ENCODE measurements around the gene ARHGEF28.

ARHGEF28 gene

DNA sequence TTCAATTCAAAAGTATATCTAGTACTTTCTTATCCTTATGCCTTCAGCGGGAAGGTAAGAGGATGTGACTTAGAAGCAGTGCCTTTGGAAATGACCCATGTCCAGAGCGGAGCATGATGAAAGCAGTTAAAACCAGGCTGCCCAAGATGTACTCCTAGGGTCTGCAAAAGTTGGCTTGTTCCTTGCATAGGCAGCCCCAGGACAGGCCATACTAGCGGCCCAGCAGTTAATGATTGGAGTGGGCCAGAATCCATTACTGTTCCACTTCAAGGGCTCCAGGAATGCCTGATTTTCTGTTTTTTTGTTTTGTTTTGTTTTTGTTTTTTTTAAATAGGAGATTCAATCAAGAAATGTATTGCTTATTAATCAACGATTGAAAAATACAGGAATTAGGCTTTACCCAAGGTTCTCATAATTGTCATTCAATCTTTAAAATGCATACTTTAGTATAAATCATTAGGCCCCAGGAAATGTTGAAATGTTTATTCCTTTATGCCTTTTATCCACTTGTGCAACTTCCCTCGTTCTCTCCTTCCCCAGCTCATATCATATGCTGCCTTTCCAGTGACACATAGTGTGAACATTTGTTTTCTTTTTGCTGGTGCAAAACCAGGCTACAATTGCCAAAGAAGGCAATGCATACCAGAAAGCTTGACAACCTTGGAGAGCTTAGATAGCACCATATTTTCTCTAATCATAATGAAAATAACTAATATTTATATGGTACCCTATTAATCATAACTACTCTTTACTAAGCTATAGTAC lies 190.8 kb downstream of the ARHGEF28 start:
- Histone ChIP-seq H3K27me3 (ENCODE audit: control insufficient read depth, insufficient read depth, low read length) (no peaks in the 10 kb centered on the region), H3K4me1 (ENCODE audit: control insufficient read depth, low read depth, low read length) (no peaks in the 10 kb centered on the region), H3K27ac (ENCODE audit: low read length) (no peak overlapping the region), H3K9me3 (ENCODE audit: control insufficient read depth, low read depth, low read length) (no peaks in the 10 kb centered on the region), H3K4me3 (ENCODE audit: low read length) (no peak overlapping the region), H3K36me3 (ENCODE audit: control insufficient read depth, low read depth, low read length) (no peaks in the 10 kb centered on the region), H3K9ac (ENCODE audit: low read length) (no peak overlapping the region)

DNA sequence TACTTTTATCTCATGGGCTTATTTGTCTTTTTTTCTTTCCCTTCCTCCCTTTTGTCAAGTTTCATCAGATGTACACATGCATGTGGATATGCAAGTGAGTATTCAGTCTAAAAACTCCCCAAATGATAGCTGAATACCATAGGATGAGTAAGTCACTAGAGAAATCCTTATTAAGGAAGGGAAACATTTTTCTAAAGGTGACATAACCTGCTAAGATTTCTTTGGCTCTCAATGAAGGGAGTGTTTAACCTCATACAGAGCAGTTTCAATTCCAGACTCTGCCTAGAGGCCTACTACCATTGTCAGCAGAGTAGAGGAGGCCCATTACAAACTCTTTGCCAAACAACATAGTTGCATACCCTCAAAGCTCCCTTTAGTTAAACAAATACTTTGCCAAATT lies 192.4 kb downstream of the ARHGEF28 start:
- H3K36me3 ChIP-seq (ENCODE audit: control insufficient read depth, low read depth, low read length): no peaks in the 10 kb centered on the region
- H3K9me3 ChIP-seq (ENCODE audit: control insufficient read depth, low read depth, low read length): no peaks in the 10 kb centered on the region
- H3K4me3 ChIP-seq (ENCODE audit: low read length): no peak overlapping the region
- H3K27me3 ChIP-seq (ENCODE audit: control insufficient read depth, insufficient read depth, low read length): no peaks in the 10 kb centered on the region
- H3K4me1 ChIP-seq (ENCODE audit: control insufficient read depth, low read depth, low read length): no peaks in the 10 kb centered on the region
- no peak overlapping the region for H3K9ac ChIP-seq (ENCODE audit: low read length)
- H3K27ac ChIP-seq (ENCODE audit: low read length): no peak overlapping the region

DNA sequence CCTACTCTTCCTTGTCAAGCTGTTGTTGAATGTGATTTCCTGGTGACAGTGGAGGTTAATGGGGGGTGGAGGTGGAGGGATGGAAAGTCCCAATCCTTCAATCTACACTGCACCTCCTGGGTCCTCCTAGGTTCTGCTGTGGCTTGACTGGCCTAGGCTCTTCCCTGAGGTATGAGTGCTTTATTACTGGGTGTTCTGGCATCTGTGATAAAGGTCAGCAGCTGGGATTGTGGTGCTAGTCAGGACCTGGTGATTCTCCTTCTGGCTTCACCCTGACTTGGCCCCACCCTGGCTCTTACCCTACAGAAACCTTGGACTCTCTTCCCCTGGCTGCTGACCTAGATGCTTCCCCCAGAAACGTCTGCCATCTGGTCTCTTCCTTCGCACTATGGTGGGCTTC lies 194.3 kb downstream of the ARHGEF28 start:
- no peaks in the 10 kb centered on the region for H3K4me1 ChIP-seq (ENCODE audit: control insufficient read depth, low read depth, low read length)
- H3K36me3 ChIP-seq (ENCODE audit: control insufficient read depth, low read depth, low read length): no peaks in the 10 kb centered on the region

DNA sequence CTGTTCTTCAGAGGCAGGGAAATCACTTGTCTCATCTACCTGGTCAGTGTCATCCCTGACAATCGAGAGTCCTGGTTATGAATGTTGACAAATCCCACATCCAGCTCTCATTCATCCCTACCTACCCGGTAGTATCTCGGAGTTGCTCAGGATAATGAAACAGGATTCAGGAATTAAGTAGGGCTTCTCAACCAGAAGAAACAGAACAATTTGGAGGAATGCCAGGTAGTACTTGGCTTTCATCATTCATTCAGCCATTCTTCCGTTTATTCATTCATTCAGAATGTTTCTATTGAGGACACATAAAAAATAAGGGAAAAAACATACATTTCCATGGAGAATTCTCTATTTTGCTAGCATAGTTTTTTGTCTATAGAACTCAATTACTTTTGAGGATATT lies 195.0 kb downstream of the ARHGEF28 start:
- no peaks in the 10 kb centered on the region for H3K27me3 ChIP-seq (ENCODE audit: control insufficient read depth, insufficient read depth, low read length)
- H3K27ac ChIP-seq (ENCODE audit: low read length): no peak overlapping the region
- no peak overlapping the region for H3K4me3 ChIP-seq (ENCODE audit: low read length)
- H3K9ac ChIP-seq (ENCODE audit: low read length): no peak overlapping the region
- H3K4me1 ChIP-seq (ENCODE audit: control insufficient read depth, low read depth, low read length): no peaks in the 10 kb centered on the region
- no peaks in the 10 kb centered on the region for H3K9me3 ChIP-seq (ENCODE audit: control insufficient read depth, low read depth, low read length)
- H3K36me3 ChIP-seq (ENCODE audit: control insufficient read depth, low read depth, low read length): no peaks in the 10 kb centered on the region

More for the DNA sequence above, 194.3 kb downstream of the ARHGEF28 start:
- Histone ChIP-seq H3K4me3 (ENCODE audit: low read length) (no peak overlapping the region), H3K9me3 (ENCODE audit: control insufficient read depth, low read depth, low read length) (no peaks in the 10 kb centered on the region), H3K9ac (ENCODE audit: low read length) (no peak overlapping the region), H3K27me3 (ENCODE audit: control insufficient read depth, insufficient read depth, low read length) (no peaks in the 10 kb centered on the region), H3K27ac (ENCODE audit: low read length) (no peak overlapping the region)

GRCh38 chr5:73822278-73822988 lies 196.4 kb downstream of the ARHGEF28 start:
- Histone ChIP-seq H3K4me1 (ENCODE audit: control insufficient read depth, low read depth, low read length) (peaks cover 6% of the 10 kb centered on the region), H3K27me3 (ENCODE audit: control insufficient read depth, insufficient read depth, low read length) (no peaks in the 10 kb centered on the region), H3K9me3 (ENCODE audit: control insufficient read depth, low read depth, low read length) (no peaks in the 10 kb centered on the region), H3K4me3 (ENCODE audit: low read length) (no peak overlapping the region), H3K36me3 (ENCODE audit: control insufficient read depth, low read depth, low read length) (no peaks in the 10 kb centered on the region), H3K27ac (ENCODE audit: low read length) (no peak overlapping the region), H3K9ac (ENCODE audit: low read length) (no peak overlapping the region)

GRCh38 chr5:73822989-73823339 lies 197.0 kb downstream of the ARHGEF28 start:
- Histone ChIP-seq H3K9me3 (ENCODE audit: control insufficient read depth, low read depth, low read length) (no peaks in the 10 kb centered on the region), H3K4me3 (ENCODE audit: low read length) (no peak overlapping the region), H3K27ac (ENCODE audit: low read length) (no peak overlapping the region), H3K27me3 (ENCODE audit: control insufficient read depth, insufficient read depth, low read length) (no peaks in the 10 kb centered on the region), H3K36me3 (ENCODE audit: control insufficient read depth, low read depth, low read length) (no peaks in the 10 kb centered on the region), H3K9ac (ENCODE audit: low read length) (no peak overlapping the region), H3K4me1 (ENCODE audit: control insufficient read depth, low read depth, low read length) (peaks cover 6% of the 10 kb centered on the region)

- no peaks in the 10 kb centered on the region for H3K27me3 ChIP-seq (ENCODE audit: control insufficient read depth, insufficient read depth, low read length)
- H3K36me3 ChIP-seq (ENCODE audit: control insufficient read depth, low read depth, low read length): no peaks in the 10 kb centered on the region
- no peak overlapping the region for H3K9ac ChIP-seq (ENCODE audit: low read length)
- peaks cover 6% of the 10 kb centered on the region for H3K4me1 ChIP-seq (ENCODE audit: control insufficient read depth, low read depth, low read length)
- H3K27ac ChIP-seq (ENCODE audit: low read length): no peak overlapping the region
- no peak overlapping the region for H3K4me3 ChIP-seq (ENCODE audit: low read length)
- no peaks in the 10 kb centered on the region for H3K9me3 ChIP-seq (ENCODE audit: control insufficient read depth, low read depth, low read length)
Measured at GRCh38 chr5:73823508-73823925, 197.5 kb downstream of the ARHGEF28 start.

DNA sequence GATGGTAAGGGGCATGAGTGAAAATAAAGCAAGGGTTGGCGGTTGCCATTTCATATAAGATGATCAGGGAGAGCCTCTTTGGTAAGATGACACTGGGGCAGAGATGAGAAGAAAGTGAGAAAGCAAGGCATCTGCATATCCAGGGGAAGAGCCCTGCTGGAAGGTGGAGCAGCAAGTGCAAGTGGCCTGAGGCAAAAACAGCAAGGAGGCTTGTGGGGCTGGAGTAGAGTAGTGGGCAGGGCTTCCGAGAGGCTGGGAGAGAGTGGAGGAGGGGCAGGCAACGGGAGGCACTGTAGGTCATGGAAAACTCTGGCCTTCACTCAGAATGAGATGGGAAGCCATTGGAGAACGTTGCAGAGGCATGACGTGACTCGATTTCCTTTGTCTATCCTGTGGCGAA lies 199.2 kb downstream of the ARHGEF28 start:
- Histone ChIP-seq H3K4me3 (ENCODE audit: low read length) (no peak overlapping the region), H3K9me3 (ENCODE audit: control insufficient read depth, low read depth, low read length) (no peaks in the 10 kb centered on the region), H3K27me3 (ENCODE audit: control insufficient read depth, insufficient read depth, low read length) (no peaks in the 10 kb centered on the region), H3K9ac (ENCODE audit: low read length) (no peak overlapping the region), H3K4me1 (ENCODE audit: control insufficient read depth, low read depth, low read length) (peaks cover 6% of the 10 kb centered on the region), H3K36me3 (ENCODE audit: control insufficient read depth, low read depth, low read length) (no peaks in the 10 kb centered on the region), H3K27ac (ENCODE audit: low read length) (no peak overlapping the region)

- Histone ChIP-seq H3K9me3 (ENCODE audit: control insufficient read depth, low read depth, low read length) (no peaks in the 10 kb centered on the region), H3K27ac (ENCODE audit: low read length) (no peak overlapping the region), H3K4me1 (ENCODE audit: control insufficient read depth, low read depth, low read length) (peaks cover 6% of the 10 kb centered on the region), H3K27me3 (ENCODE audit: control insufficient read depth, insufficient read depth, low read length) (no peaks in the 10 kb centered on the region), H3K36me3 (ENCODE audit: control insufficient read depth, low read depth, low read length) (no peaks in the 10 kb centered on the region), H3K9ac (ENCODE audit: low read length) (no peak overlapping the region), H3K4me3 (ENCODE audit: low read length) (no peak overlapping the region)
Measured at GRCh38 chr5:73825736-73826135, 199.7 kb downstream of the ARHGEF28 start.

DNA sequence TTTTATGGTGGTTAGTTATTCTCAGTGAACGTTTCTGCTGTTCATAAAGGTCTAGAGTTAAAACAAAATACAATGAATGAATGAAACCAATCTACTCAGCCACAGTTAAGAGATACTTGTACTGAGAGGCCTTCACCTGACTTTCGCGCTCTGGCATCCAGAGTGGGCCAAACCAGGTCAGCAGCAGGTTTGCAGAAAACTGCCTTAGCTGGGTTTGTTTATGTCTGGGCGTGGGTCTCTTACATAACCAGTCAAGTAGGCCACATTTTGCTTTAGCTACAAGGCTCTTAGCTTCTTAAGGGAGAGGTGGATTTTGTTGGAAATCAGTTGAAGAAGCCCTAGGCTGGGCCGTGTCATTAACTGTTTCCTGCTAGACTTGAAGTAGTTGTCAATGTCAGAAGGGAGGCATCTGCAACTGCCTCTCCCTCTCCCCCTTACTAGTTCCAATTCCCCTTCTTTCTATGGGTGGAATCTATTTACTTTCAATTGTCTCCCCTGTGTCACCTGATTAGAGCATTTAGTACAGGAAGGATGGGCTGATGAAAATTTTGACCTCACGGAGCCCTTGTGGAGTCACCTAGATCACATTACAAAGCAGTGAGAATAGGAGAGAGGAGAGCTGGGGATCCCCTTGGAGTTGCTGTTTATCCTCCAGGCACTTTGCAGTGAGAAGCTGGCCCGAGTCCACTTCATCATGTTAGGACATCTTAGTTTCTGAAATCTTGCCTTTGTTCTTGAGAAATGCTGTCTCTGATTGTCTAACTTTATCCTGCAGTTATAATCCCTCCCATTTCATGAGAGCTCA lies 200.5 kb downstream of the ARHGEF28 start:
- Histone ChIP-seq H3K9ac (ENCODE audit: low read length) (no peak overlapping the region), H3K36me3 (ENCODE audit: control insufficient read depth, low read depth, low read length) (no peaks in the 10 kb centered on the region), H3K9me3 (ENCODE audit: control insufficient read depth, low read depth, low read length) (no peaks in the 10 kb centered on the region), H3K4me1 (ENCODE audit: control insufficient read depth, low read depth, low read length) (peaks cover 6% of the 10 kb centered on the region), H3K27me3 (ENCODE audit: control insufficient read depth, insufficient read depth, low read length) (no peaks in the 10 kb centered on the region), H3K4me3 (ENCODE audit: low read length) (no peak overlapping the region), H3K27ac (ENCODE audit: low read length) (no peak overlapping the region)

- Histone ChIP-seq H3K27me3 (ENCODE audit: control insufficient read depth, insufficient read depth, low read length) (no peaks in the 10 kb centered on the region), H3K9me3 (ENCODE audit: control insufficient read depth, low read depth, low read length) (no peaks in the 10 kb centered on the region), H3K4me1 (ENCODE audit: control insufficient read depth, low read depth, low read length) (peaks cover 6% of the 10 kb centered on the region), H3K27ac (ENCODE audit: low read length) (no peak overlapping the region), H3K9ac (ENCODE audit: low read length) (no peak overlapping the region), H3K4me3 (ENCODE audit: low read length) (no peak overlapping the region), H3K36me3 (ENCODE audit: control insufficient read depth, low read depth, low read length) (no peaks in the 10 kb centered on the region)
Measured at GRCh38 chr5:73827106-73827450, 201.1 kb downstream of the ARHGEF28 start.

All from iPS-18a (cell line).